Body of pancreas (tissue), 4 donors: ENCODE data around the gene PCDHGA7. TPM values are rescaled to one million over a fixed set of nuclear protein-coding genes. Genes with fewer than 3 reads are reported as not detected.
"Not testable (repeated sequence)": the region's sequence is repeated elsewhere in the genome, so short reads cannot be mapped to it uniquely, and the experiment has no call there.

Experiments used
- ATAC-seq: fragments of 150-250 bp; one replicate; pipeline ENCODE4 v1.9.1; 2016
- DNase-seq, 4 donors: peaks; one replicate each; pipeline ENCODE4 v3.0.0-alpha.2; 2019
- H3K27ac ChIP-seq, 4 donors: fragments of 200-600 bp; sonication (generic); 1 replicate in 3 of 4; 2 replicates in 1 of 4; pipeline versions ENCODE4 v1.5.1 to v1.6.1; 2016 to 2019; ENCODE audit warnings: mild to moderate bottlenecking in 1 of 4, mixed read lengths in 1 of 4, moderate library complexity in 1 of 4
- H3K27me3 ChIP-seq, 2 donors: fragments of 200-600 bp; sonication (generic); one replicate each; pipeline ENCODE4 v1.6.0; 2016; ENCODE audit warnings: mild to moderate bottlenecking in 1 of 2
- H3K36me3 ChIP-seq, 2 donors: fragments of 200-600 bp; sonication (generic); replicated peaks in 1 of 2; 2 replicates each; pipeline ENCODE4 v1.5.1; 2016; ENCODE audit warnings: low read depth in 2 of 2; ENCODE audit not compliant: insufficient read depth in 1 of 2
- H3K4me1 ChIP-seq: fragments of 200-600 bp; sonication (generic); one replicate; pipeline ENCODE4 v1.6.0; 2016
- H3K4me3 ChIP-seq, 2 donors: fragments of 200-600 bp; sonication (generic); 1 replicate in 1 of 2; 2 replicates in 1 of 2; pipeline ENCODE4 v1.5.1; 2016 to 2019
- H3K9me3 ChIP-seq, 3 donors: fragments of 200-600 bp; sonication (generic); 1 replicate in 2 of 3; 2 replicates in 1 of 3; pipeline ENCODE4 v1.5.1; 2016
- POLR2A ChIP-seq, 3 donors: fragments of 450-650 bp; IDR thresholded peaks; one replicate each; pipeline ENCODE4 v1.6.1; 2016; ENCODE audit warnings: antibody characterized with exemption in 3 of 3, mild to moderate bottlenecking in 2 of 3
- WGBS, 2 donors: methylation state at CpG; one replicate each; pipeline ENCODE4 v1.1.5; 2017; 5-methylcytosine and 5-hydroxymethylcytosine counted together
- intact Hi-C: fragments of 100-400 bp; cut with DNase I; formaldehyde crosslinking; loops from one replicate; pipeline ENCODE4 v1.15.1; 2023
- total RNA-seq, 2 donors: library from RNA; depleted of rRNA; stranded (reverse); fragments of >200 nt; gene quantifications; one replicate each; pipeline ENCODE4 v1.1.0, GENCODE V29; 2016
- TF ChIP-seq, protein P1 (sequence below), 7 experiments: fragments of 450-650 bp in 4 of 7; fragments of 200-600 bp in 3 of 7; sonication (generic) in 3 of 7; IDR thresholded peaks; one replicate each; pipeline ENCODE4 v1.5.1; 2016 to 2019; ENCODE audit warnings: antibody characterized with exemption in 7 of 7

PCDHGA7 gene
- total RNA-seq, 2 donors from 2014 or later: 5.2 to 7.6 TPM

DNA sequence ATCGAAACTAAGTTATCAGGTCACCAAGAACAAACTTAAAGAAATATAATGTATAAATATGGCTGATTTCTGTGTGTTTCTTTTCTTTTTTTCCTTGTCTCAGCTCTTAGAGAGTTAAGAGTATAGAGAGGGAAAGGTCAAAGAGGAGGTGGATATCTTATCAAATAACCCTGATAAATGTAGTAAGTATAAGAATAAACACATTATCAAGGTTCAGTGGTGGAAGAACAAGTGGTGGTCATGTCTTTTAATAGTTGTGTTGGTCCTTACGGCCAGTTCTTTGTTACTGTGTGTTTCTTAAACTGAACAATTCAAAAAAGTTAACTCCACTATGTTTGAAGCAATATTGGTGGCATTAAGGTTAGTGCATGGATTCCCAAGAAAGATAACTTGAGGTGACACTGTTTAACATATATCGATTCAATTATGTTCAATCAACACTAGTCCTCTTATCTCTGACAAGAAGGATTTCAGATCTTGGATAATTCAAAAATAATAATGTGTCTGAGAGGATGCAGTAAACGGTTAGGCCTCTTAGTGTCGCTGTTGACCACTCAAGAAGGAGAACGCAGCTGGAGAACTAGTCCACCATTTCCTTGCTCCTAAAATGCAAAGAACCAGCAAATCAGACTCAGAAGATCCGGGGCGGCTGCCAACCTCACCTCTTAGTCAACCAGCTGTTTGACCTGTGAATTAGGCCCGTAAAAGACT is 39.1 kb upstream of the PCDHGA7 start, which contains the start of gene PCDHGA3:
Gene PCDHGA3 (plus strand): TSS at position 588 of the 711 bp plus-strand sequence. CDS start 205 bp downstream, outside the sequence.
- TF ChIP-seq, protein P1, sequence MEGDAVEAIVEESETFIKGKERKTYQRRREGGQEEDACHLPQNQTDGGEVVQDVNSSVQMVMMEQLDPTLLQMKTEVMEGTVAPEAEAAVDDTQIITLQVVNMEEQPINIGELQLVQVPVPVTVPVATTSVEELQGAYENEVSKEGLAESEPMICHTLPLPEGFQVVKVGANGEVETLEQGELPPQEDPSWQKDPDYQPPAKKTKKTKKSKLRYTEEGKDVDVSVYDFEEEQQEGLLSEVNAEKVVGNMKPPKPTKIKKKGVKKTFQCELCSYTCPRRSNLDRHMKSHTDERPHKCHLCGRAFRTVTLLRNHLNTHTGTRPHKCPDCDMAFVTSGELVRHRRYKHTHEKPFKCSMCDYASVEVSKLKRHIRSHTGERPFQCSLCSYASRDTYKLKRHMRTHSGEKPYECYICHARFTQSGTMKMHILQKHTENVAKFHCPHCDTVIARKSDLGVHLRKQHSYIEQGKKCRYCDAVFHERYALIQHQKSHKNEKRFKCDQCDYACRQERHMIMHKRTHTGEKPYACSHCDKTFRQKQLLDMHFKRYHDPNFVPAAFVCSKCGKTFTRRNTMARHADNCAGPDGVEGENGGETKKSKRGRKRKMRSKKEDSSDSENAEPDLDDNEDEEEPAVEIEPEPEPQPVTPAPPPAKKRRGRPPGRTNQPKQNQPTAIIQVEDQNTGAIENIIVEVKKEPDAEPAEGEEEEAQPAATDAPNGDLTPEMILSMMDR (IDR thresholded peaks at IDR 0.05): peak in 5 of 7 experiments; percentile 18 to 36 (median 34)
- TF ChIP-seq POLR2A (IDR thresholded peaks at IDR 0.05): no peak
- DNase-seq: peak in 2 of 4 donors; percentile 26 to 44
- ATAC-seq: peak; percentile 40
- Histone ChIP-seq H3K36me3 (no peaks in the 10 kb centered on the region), H3K4me1 (no peaks in the 10 kb centered on the region), H3K4me3 (no peak within 1 kb of the TSS), H3K9me3 (peaks cover 0 to 43% (median 4%) of the 10 kb centered on the region in 3 donors), H3K27ac (no peak within 1 kb of the TSS), H3K27me3 (no peaks in the 10 kb centered on the region)
- WGBS, 2 donors: 21 to 25% methylated on average over 9 of the region's 9 CpGs
- intact Hi-C loops: no loop called here

- Histone ChIP-seq H3K9me3 (peaks cover 0 to 38% (median 4%) of the 10 kb centered on the region in 3 donors), H3K27ac (no peak overlapping the region), H3K36me3 (no peaks in the 10 kb centered on the region), H3K4me3 (no peak overlapping the region), H3K4me1 (no peaks in the 10 kb centered on the region), H3K27me3 (no peaks in the 10 kb centered on the region)
- TF ChIP-seq POLR2A (IDR thresholded peaks at IDR 0.05): no peak
- TF ChIP-seq, protein P1 (IDR thresholded peaks at IDR 0.05): no peak
- intact Hi-C loops: no loop called here
- DNase-seq: no peak
- no peak for ATAC-seq
- WGBS, 2 donors: 21 to 30% methylated on average over 30 to 31 of the region's 31 CpGs
Observed at GRCh38 chr5:141343953-141344463, 38.5 kb upstream of the PCDHGA7 start.

GRCh38 chr5:141345327-141345726 is 37.2 kb upstream of the PCDHGA7 start:
- no peaks in the 10 kb centered on the region for H3K4me1 ChIP-seq
- DNase-seq: no peak
- TF ChIP-seq, protein P1 (IDR thresholded peaks at IDR 0.05): no peak
- TF ChIP-seq POLR2A (IDR thresholded peaks at IDR 0.05): no peak
- H3K4me3 ChIP-seq: no peak overlapping the region
- H3K36me3 ChIP-seq: no peaks in the 10 kb centered on the region
- intact Hi-C loops: no loop called here
- WGBS, 2 donors: 24 to 48% methylated on average over 16 to 20 of the region's 20 CpGs
- no peak for ATAC-seq
- H3K27me3 ChIP-seq: no peaks in the 10 kb centered on the region
- no peak overlapping the region for H3K27ac ChIP-seq
- H3K9me3 ChIP-seq: peaks cover 0 to 30% (median 4%) of the 10 kb centered on the region in 3 donors

- peaks cover 0 to 30% (median 4%) of the 10 kb centered on the region in 3 donors for H3K9me3 ChIP-seq
- H3K4me3 ChIP-seq, H3K36me3 ChIP-seq, H3K4me1 ChIP-seq, DNase-seq, H3K27ac ChIP-seq, H3K27me3 ChIP-seq, ATAC-seq, intact Hi-C loops: not testable (repeated sequence)
- 24 to 39% methylated on average over 8 to 24 of the region's 35 CpGs for WGBS, 2 donors
Observed at GRCh38 chr5:141346017-141346416, 36.5 kb upstream of the PCDHGA7 start.

DNA sequence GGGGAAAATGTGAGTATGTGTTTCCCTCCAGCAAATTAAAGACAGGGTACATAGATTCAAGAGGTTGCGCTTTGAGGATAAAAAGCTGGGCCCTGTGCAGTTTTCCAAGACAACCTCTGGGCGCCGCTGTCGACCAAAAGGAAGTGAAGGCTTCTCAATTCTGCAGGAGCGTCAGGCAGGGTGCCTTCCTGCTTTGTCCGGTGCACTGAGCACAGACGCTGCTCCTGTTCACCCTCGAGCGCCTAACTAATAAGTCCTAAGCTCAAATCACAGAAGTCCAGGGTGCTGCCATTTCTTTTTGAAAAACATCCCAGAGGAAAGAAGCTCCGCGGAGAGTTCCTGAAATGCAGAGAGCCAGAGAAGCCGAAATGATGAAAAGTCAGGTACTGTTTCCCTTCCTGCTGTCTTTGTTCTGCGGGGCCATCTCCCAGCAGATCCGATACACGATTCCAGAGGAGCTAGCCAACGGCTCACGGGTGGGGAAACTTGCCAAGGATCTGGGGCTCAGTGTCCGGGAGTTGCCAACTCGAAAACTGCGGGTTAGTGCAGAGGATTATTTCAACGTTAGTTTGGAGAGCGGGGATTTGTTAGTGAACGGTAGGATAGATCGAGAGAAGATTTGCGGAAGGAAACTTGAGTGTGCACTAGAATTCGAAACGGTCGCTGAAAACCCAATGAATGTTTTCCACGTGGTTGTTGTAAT is 32.5 kb upstream of the PCDHGA7 start, which contains the start of gene PCDHGB1:
Gene PCDHGB1 (plus strand): TSS at position 183 of the 703 bp plus-strand sequence. CDS start 162 bp downstream, at position 345.
- H3K36me3 ChIP-seq: no peaks in the 10 kb centered on the region
- intact Hi-C loops: no loop called here
- no peak within 1 kb of the TSS for H3K27ac ChIP-seq
- H3K4me3 ChIP-seq: no peak within 1 kb of the TSS
- peaks cover 0 to 47% (median 2%) of the 10 kb centered on the region in 3 donors for H3K9me3 ChIP-seq
- TF ChIP-seq, protein P1 (IDR thresholded peaks at IDR 0.05): peak in 6 of 7 experiments; percentile 13 to 41 (median 38)
- no peak for TF ChIP-seq POLR2A (IDR thresholded peaks at IDR 0.05)
- H3K27me3 ChIP-seq: no peaks in the 10 kb centered on the region
- H3K4me1 ChIP-seq: no peaks in the 10 kb centered on the region
- ATAC-seq (peak; percentile 45), DNase-seq (peak; percentile 31 to 54 (median 46))
- WGBS, 2 donors: 13 to 30% methylated on average over 29 of the region's 29 CpGs
